GM18519 (cell line): Measurements from ENCODE around the gene FAM136A.
A peak's percentile ranks its signal among the peaks of the same experiment; 100 is the strongest.
"Not testable (repeated sequence)": the region's sequence is repeated elsewhere in the genome, so short reads cannot be mapped to it uniquely, and the experiment has no call there.

Experiments
- ATAC-seq: cut with Tn5 transposase; IDR thresholded peaks from one replicate; pipeline ENCODE4 v1.9.1; 2021; ENCODE audit warnings: mild to moderate bottlenecking, moderate library complexity; ENCODE audit not compliant: unreplicated experiment, low FRiP score

FAM136A gene

GRCh38 chr2:70301344-70302194, at the start of gene FAM136A:
TSS of gene FAM136A (minus strand) at chr2:70302067. CDS start at chr2:70302011, 56 bp downstream.
- ATAC-seq, result peak; percentile 45

- no peak for ATAC-seq
Measured at GRCh38 chr2:70349921-70350685, 48.2 kb upstream of the FAM136A start.

- ATAC-seq, result no peak
Measured at GRCh38 chr2:70347831-70348230, 46.0 kb upstream of the FAM136A start.

GRCh38 chr2:70344195-70344594, 42.3 kb upstream of the FAM136A start:
- no peak for ATAC-seq

- ATAC-seq, result no peak
Measured at GRCh38 chr2:70341477-70341765, 39.6 kb upstream of the FAM136A start.

- no peak for ATAC-seq
Measured at GRCh38 chr2:70340761-70341476, 39.1 kb upstream of the FAM136A start.

- ATAC-seq, result no peak
Measured at GRCh38 chr2:70340075-70340474, 38.2 kb upstream of the FAM136A start.

GRCh38 chr2:70336552-70336951, 34.7 kb upstream of the FAM136A start:
- ATAC-seq, result no peak

- ATAC-seq, result no peak
Measured at GRCh38 chr2:70331012-70331411, 29.1 kb upstream of the FAM136A start.

- no peak for ATAC-seq
Measured at GRCh38 chr2:70330476-70330875, 28.6 kb upstream of the FAM136A start.

GRCh38 chr2:70328921-70329561, 27.2 kb upstream of the FAM136A start:
- no peak for ATAC-seq

GRCh38 chr2:70325875-70326274, 24.0 kb upstream of the FAM136A start:
- ATAC-seq, result no peak

- ATAC-seq, result no peak
Measured at GRCh38 chr2:70322518-70322917, 20.7 kb upstream of the FAM136A start.

- no peak for ATAC-seq
Measured at GRCh38 chr2:70321370-70321769, 19.5 kb upstream of the FAM136A start.

- ATAC-seq, result no peak
Measured at GRCh38 chr2:70314640-70315039, 12.8 kb upstream of the FAM136A start.

- no peak for ATAC-seq
Measured at GRCh38 chr2:70312560-70312959, 10.7 kb upstream of the FAM136A start.

- no peak for ATAC-seq
Measured at GRCh38 chr2:70310899-70311298, 9.0 kb upstream of the FAM136A start.

- no peak for ATAC-seq
Measured at GRCh38 chr2:70305531-70305930, 3.7 kb upstream of the FAM136A start.

GRCh38 chr2:70304498-70304897, 2.6 kb upstream of the FAM136A start:
- no peak for ATAC-seq

- no peak for ATAC-seq
Measured at GRCh38 chr2:70303186-70303585, 1.3 kb upstream of the FAM136A start.

GRCh38 chr2:70302195-70302546, 304 bp upstream of the FAM136A start:
- ATAC-seq, result not testable (repeated sequence)
